ENCODE results near the gene TMEM200C. TPM values are rescaled to one million over a fixed set of nuclear protein-coding genes. Genes with fewer than 3 reads are reported as not detected.
"Not testable (repeated sequence)": the region's sequence is repeated elsewhere in the genome, so short reads cannot be mapped to it uniquely, and the experiment has no call there.

Gene TMEM200C
- total RNA-seq, 2 experiments from 2014 or later, result not detected

DNA sequence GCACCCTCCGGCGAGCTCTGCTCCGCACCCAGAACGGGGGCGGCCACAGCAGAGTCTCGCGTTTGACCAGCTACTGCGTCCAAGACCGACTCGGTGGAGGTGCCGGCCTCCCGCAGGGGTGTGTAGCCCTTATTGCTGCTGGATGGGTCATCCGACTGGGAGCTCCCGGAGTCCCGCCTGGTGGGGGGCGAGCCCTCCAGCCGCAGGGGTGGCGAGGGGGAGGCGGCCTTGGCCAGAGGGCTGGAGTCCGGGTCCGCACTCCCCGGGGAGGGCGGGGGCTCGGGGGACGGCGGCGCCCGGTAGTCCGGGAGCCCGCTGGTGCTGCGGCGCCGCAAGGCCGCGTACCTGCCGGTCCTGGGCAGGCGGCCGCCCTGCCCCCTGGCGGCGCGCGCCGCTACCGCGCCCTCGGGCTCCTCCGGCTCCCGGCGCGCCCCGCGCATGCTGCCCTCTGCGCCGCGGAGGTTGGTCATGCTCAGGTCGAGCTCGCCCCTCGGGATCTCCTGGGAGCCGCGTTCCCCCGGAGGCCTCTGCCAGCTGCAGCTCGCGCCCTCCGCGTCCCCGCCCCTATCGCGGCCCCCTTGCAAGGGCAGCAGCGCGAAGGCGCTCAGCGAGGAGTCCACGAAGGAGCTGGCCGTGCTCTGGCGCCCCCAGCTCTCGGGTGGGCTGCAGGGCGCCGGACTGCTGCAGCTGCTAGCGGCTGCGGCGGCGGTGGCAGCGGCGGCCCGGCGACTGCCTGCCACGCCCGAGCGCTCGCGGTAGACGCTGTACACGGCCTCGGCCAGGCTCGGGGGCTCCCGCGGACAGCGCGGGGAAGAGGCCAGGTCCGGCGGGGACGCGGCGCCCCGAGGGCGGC lies 4.8 kb downstream of the TMEM200C start:
- Mint-ChIP-seq H3K9me3 (no peaks in the 10 kb centered on the region), H3K27ac (no peak overlapping the region), H3K36me3 (ENCODE audit: low read depth) (no peaks in the 10 kb centered on the region), H3K4me1 (ENCODE audit: low read depth) (peaks cover 7% of the 10 kb centered on the region), H3K27me3 (ENCODE audit: low read depth) (peaks cover 52% of the 10 kb centered on the region), H3K4me3 (no peak overlapping the region)
- CTCF ChIA-PET, result interaction anchor here (0.7 to 1.7 kb wide), 7 partner anchors 9 to 582 kb away, joined by 3 to 9 read pairs (median 4); no protein-coding TSS in a partner anchor
- peak; percentile 25 for DNase-seq
- intact Hi-C loops (cut with micrococcal nuclease), result loop anchor here (2.0 to 5.0 kb wide), 3 partner anchors 82 to 818 kb away; no protein-coding TSS in a partner anchor

GRCh38 chr18:5885361-5885760 lies 10.0 kb downstream of the TMEM200C start:
- CTCF ChIA-PET, result interaction anchor here (0.6 kb wide), 1 partner anchor 96 kb away, joined by 5 read pairs; no protein-coding TSS in a partner anchor
- Mint-ChIP-seq H3K4me3 (no peak overlapping the region), H3K9me3 (no peaks in the 10 kb centered on the region), H3K27me3 (ENCODE audit: low read depth) (peaks cover 25% of the 10 kb centered on the region), H3K27ac (no peak overlapping the region), H3K36me3 (ENCODE audit: low read depth) (no peaks in the 10 kb centered on the region), H3K4me1 (ENCODE audit: low read depth) (no peaks in the 10 kb centered on the region)
- intact Hi-C loops (cut with micrococcal nuclease), result loop anchor here (5.0 kb wide), 1 partner anchor 283 kb away; no protein-coding TSS in a partner anchor
- DNase-seq, result no peak

GRCh38 chr18:5884375-5884774 lies 10.9 kb downstream of the TMEM200C start:
- Mint-ChIP-seq H3K36me3 (ENCODE audit: low read depth) (no peaks in the 10 kb centered on the region), H3K27me3 (ENCODE audit: low read depth) (peaks cover 20% of the 10 kb centered on the region), H3K4me1 (ENCODE audit: low read depth) (no peaks in the 10 kb centered on the region), H3K27ac (no peak overlapping the region), H3K4me3 (no peak overlapping the region), H3K9me3 (no peaks in the 10 kb centered on the region)
- CTCF ChIA-PET, result no interaction called here
- intact Hi-C loops (cut with micrococcal nuclease), result loop anchor here (5.0 kb wide), 2 partner anchors 338 to 598 kb away; no protein-coding TSS in a partner anchor
- DNase-seq, result no peak

DNA sequence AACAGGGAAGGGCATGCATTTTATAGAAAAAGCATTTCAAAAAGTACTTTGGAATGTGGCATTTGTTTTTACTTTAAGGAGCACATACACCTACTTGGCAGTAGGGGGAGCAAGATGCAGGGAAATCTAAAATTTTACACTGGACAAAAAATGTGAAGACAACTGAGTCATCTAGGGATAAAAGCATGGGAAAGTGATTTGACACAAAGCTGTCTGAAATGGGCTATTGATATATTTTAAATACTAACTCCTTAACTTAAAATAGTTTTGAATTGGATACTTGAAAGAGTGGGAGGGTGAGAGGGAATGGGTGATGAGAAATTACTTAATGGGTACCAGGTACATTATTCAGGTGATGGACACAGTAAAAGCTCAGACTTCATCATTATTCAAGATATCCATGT lies 15.8 kb downstream of the TMEM200C start:
- DNase-seq, result no peak
- Mint-ChIP-seq H3K27me3 (ENCODE audit: low read depth) (peaks cover 24% of the 10 kb centered on the region), H3K36me3 (ENCODE audit: low read depth) (no peaks in the 10 kb centered on the region), H3K9me3 (no peaks in the 10 kb centered on the region), H3K27ac (no peak overlapping the region), H3K4me3 (no peak overlapping the region), H3K4me1 (ENCODE audit: low read depth) (no peaks in the 10 kb centered on the region)
- CTCF ChIA-PET, result interaction anchor here (0.7 to 2.2 kb wide), 7 partner anchors 8 to 642 kb away, joined by 3 to 7 read pairs (median 4); no protein-coding TSS in a partner anchor
- intact Hi-C loops (cut with micrococcal nuclease), result loop anchor here (1.0 to 2.0 kb wide), 2 partner anchors 643 to 1007 kb away; no protein-coding TSS in a partner anchor

GRCh38 chr18:5876891-5877290 lies 18.4 kb downstream of the TMEM200C start:
- Mint-ChIP-seq H3K9me3 (no peaks in the 10 kb centered on the region), H3K36me3 (ENCODE audit: low read depth) (no peaks in the 10 kb centered on the region), H3K4me1 (ENCODE audit: low read depth) (no peaks in the 10 kb centered on the region), H3K27ac (no peak overlapping the region), H3K4me3 (no peak overlapping the region), H3K27me3 (ENCODE audit: low read depth) (peaks cover 23% of the 10 kb centered on the region)
- CTCF ChIA-PET, result interaction anchor here (0.7 kb wide), 1 partner anchor 128 kb away, joined by 3 read pairs; no protein-coding TSS in a partner anchor
- DNase-seq, result no peak
- intact Hi-C loops (cut with micrococcal nuclease), result no loop called here

DNA sequence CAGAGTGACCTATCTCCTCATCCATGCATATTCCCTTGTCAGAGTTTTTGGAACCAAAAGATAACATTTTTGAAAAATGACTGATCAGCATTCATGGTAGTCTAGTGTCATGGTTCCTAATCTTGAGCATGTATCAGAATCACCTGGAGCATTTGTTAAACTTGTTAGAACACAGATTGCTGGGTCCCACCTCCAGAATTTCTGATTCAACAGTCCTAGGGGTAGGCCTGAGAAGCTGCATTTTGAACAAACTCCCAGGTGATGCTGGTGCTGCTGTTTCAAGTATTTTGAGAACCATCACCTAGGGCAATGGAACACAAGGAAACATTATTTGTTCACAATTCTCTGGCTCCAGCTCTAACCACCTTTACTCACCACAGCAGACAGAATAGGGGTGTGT lies 21.0 kb downstream of the TMEM200C start:
- DNase-seq, result no peak

DNA sequence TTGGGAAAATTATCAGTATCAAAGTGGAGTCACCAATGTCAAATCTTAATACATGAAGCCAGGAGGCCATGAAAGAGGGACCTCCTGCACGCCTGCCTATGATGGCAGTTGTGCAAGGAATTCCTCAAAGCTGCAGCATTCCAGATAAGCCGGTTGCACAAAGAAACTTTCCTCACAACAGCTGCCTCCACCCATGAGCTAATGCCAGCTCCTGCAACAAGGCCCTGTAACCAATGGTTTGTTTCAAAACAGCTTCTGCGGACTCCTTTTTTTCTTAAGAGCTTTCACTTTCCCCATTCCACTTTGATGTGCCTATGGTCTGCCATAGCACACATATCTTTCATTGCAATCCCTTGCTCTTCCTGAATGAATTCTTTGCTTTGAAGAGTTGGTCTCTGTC lies 22.4 kb downstream of the TMEM200C start:
- no peaks in the 10 kb centered on the region for H3K9me3 Mint-ChIP-seq
- peaks cover 11% of the 10 kb centered on the region for H3K27me3 Mint-ChIP-seq (ENCODE audit: low read depth)
- no peaks in the 10 kb centered on the region for H3K36me3 Mint-ChIP-seq (ENCODE audit: low read depth)
- no peaks in the 10 kb centered on the region for H3K4me1 Mint-ChIP-seq (ENCODE audit: low read depth)
- H3K4me3 Mint-ChIP-seq, result no peak overlapping the region
- CTCF ChIA-PET, result no interaction called here
- intact Hi-C loops (cut with micrococcal nuclease), result no loop called here
- no peak overlapping the region for H3K27ac Mint-ChIP-seq
- DNase-seq, result no peak

More for the DNA sequence above, 21.0 kb downstream of the TMEM200C start:
- intact Hi-C loops (cut with micrococcal nuclease), result no loop called here
- H3K9me3 Mint-ChIP-seq, result no peaks in the 10 kb centered on the region
- no peak overlapping the region for H3K27ac Mint-ChIP-seq
- no peak overlapping the region for H3K4me3 Mint-ChIP-seq
- peaks cover 18% of the 10 kb centered on the region for H3K27me3 Mint-ChIP-seq (ENCODE audit: low read depth)
- no peaks in the 10 kb centered on the region for H3K4me1 Mint-ChIP-seq (ENCODE audit: low read depth)
- CTCF ChIA-PET, result no interaction called here
- no peaks in the 10 kb centered on the region for H3K36me3 Mint-ChIP-seq (ENCODE audit: low read depth)

DNA sequence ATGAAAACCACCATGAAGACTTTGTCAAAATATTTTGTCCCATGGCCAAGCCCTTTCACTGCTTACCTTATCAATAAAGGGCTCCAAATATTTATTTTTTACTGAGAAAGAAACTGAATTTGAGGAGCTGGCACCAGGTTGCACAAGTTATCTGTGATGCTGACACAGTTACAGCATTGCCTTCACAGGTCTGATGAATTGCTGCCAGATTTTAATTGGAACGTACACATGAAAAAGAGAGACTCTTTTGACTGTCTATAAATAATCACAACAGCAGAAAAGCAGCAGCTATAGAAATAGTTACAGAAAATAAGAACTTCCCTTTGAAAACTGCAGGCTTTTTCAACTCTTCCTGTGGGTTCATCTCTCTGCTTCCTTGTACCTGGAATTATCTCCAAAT lies 23.9 kb downstream of the TMEM200C start:
- H3K36me3 Mint-ChIP-seq (ENCODE audit: low read depth), result no peaks in the 10 kb centered on the region
- intact Hi-C loops (cut with micrococcal nuclease), result no loop called here
- no peak for DNase-seq
- H3K4me1 Mint-ChIP-seq (ENCODE audit: low read depth), result no peaks in the 10 kb centered on the region
- peaks cover 3% of the 10 kb centered on the region for H3K27me3 Mint-ChIP-seq (ENCODE audit: low read depth)
- H3K27ac Mint-ChIP-seq, result no peak overlapping the region
- no peak overlapping the region for H3K4me3 Mint-ChIP-seq
- CTCF ChIA-PET, result interaction anchor here (0.6 to 0.7 kb wide), 2 partner anchors 11 to 86 kb away, joined by 3 read pairs; no protein-coding TSS in a partner anchor
- H3K9me3 Mint-ChIP-seq, result no peaks in the 10 kb centered on the region

- Mint-ChIP-seq H3K27ac (no peak overlapping the region), H3K27me3 (ENCODE audit: low read depth) (peaks cover 9% of the 10 kb centered on the region), H3K36me3 (ENCODE audit: low read depth) (no peaks in the 10 kb centered on the region), H3K9me3 (peaks cover under 1% of the 10 kb centered on the region), H3K4me3 (no peak overlapping the region), H3K4me1 (ENCODE audit: low read depth) (no peaks in the 10 kb centered on the region)
- intact Hi-C loops (cut with micrococcal nuclease), result loop anchor here (5.0 kb wide), 1 partner anchor 614 kb away; no protein-coding TSS in a partner anchor
- DNase-seq, result peak; percentile 70
- CTCF ChIA-PET, result no interaction called here
Measured at GRCh38 chr18:5868218-5868854, 27.0 kb downstream of the TMEM200C start.

DNA sequence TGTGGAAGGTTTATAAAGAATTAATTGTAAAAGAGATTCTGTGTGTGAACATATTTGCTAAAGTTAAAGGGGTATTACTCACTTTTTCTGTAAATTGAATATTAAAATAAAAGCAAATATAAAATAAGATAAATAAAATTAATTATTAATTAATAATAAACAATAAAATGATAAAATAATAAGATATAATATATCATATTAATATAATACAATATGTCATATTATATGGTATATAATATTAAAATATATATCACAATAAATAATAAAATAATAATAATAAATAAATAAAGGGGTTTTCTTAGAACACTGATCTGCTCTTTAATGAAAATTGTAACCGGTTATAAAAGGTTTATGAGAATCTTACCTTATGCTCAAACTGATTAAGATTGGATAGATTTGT lies 29.8 kb downstream of the TMEM200C start:
- intact Hi-C loops (cut with micrococcal nuclease), result loop anchor here (5.0 kb wide), 1 partner anchor 617 kb away; no protein-coding TSS in a partner anchor
- CTCF ChIA-PET, result no interaction called here
- Mint-ChIP-seq H3K36me3 (ENCODE audit: low read depth) (peaks cover 3% of the 10 kb centered on the region), H3K4me3 (no peak overlapping the region), H3K27ac (no peak overlapping the region), H3K9me3 (peaks cover 19% of the 10 kb centered on the region), H3K4me1 (ENCODE audit: low read depth) (no peaks in the 10 kb centered on the region), H3K27me3 (ENCODE audit: low read depth) (peaks cover 17% of the 10 kb centered on the region)
- DNase-seq, result no peak

DNA sequence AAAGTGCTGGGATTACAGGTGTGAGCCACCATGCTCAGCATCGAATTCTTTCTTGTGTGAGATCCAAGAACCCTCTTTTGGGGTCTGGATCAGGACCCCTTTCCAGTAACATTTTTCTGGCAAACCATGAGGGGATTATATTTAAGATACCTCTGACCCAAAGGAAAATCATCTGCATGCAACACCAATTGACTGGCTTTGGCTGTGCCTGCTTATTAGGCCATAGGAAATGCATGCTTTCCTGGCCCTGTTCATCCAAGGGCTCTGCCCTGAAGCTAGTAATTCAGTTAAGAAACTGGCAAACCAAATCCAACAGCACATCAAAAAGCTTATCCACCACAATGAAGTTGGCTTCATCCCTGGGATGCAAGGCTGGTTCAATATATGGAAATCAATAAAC lies 33.2 kb downstream of the TMEM200C start:
- peaks cover 24% of the 10 kb centered on the region for H3K9me3 Mint-ChIP-seq
- intact Hi-C loops (cut with micrococcal nuclease), result not testable (repeated sequence)
- CTCF ChIA-PET, result interaction anchor here (0.6 kb wide), 1 partner anchor 286 kb away, joined by 5 read pairs; no protein-coding TSS in a partner anchor

DNA sequence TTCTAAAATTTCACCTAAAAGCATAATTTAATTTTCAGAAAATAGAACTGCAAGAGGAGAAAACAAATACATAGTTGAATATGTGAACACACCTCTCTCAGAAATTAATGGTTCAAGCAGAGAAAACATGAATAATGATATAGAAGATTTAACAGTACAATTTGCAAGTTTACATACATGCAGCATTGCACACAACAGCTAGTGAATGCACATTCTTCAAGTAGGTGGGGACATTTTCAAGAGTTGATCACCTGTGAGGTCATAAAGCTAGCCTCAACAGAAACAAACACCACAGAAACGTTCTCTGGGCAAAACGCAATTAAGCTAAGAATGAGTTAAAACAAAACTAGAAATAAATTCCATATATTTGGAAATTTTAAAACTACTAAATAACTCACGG lies 38.1 kb downstream of the TMEM200C start:
- CTCF ChIA-PET, result no interaction called here

More for the DNA sequence above, 33.2 kb downstream of the TMEM200C start:
- not testable (repeated sequence) for H3K4me1 Mint-ChIP-seq (ENCODE audit: low read depth); H3K27ac Mint-ChIP-seq; H3K36me3 Mint-ChIP-seq (ENCODE audit: low read depth); DNase-seq; H3K4me3 Mint-ChIP-seq
- H3K27me3 Mint-ChIP-seq (ENCODE audit: low read depth), result peaks cover 20% of the 10 kb centered on the region

More for the DNA sequence above, 38.1 kb downstream of the TMEM200C start:
- intact Hi-C loops (cut with micrococcal nuclease), result no loop called here
- H3K27ac Mint-ChIP-seq, result no peak overlapping the region
- H3K9me3 Mint-ChIP-seq, result peaks cover 11% of the 10 kb centered on the region
- H3K4me3 Mint-ChIP-seq, result no peak overlapping the region
- H3K36me3 Mint-ChIP-seq (ENCODE audit: low read depth), result no peaks in the 10 kb centered on the region
- peaks cover 25% of the 10 kb centered on the region for H3K27me3 Mint-ChIP-seq (ENCODE audit: low read depth)
- no peaks in the 10 kb centered on the region for H3K4me1 Mint-ChIP-seq (ENCODE audit: low read depth)
- no peak for DNase-seq
